ENCODE results near the gene NT5E. TPM values are rescaled to one million over a fixed set of nuclear protein-coding genes. Genes with fewer than 3 reads are reported as not detected.

The NT5E gene
- total and polyA plus RNA-seq, 2 of the 13 experiments (the other 11 are each of a cell fraction or from before 2014, with no cell fraction given) = 9.5 to 33.0 TPM

- Histone ChIP-seq H2AFZ (ENCODE audit: low read length) (no peak overlapping the region), H3K4me3 (replicated peaks in 1 of 3; ENCODE audit: insufficient read depth in 1 of 3, low read depth in 2 of 3, low read length in 3 of 3) (no peak overlapping the region), H3K4me2 (ENCODE audit: low read depth, low read length) (no peak overlapping the region), H4K20me1 (ENCODE audit: insufficient read depth, low read length) (no peaks in the 10 kb centered on the region), H3K9me3 (ENCODE audit: low read length) (no peaks in the 10 kb centered on the region), H3K4me1 (ENCODE audit: insufficient read depth, low read length) (peaks cover 11% of the 10 kb centered on the region), H3K9ac (ENCODE audit: insufficient read depth, low read depth, low read length) (no peak overlapping the region), H3K79me2 (ENCODE audit: insufficient read depth, low read length) (no peaks in the 10 kb centered on the region), H3K36me3 (replicated peaks in 1 of 2; ENCODE audit: control insufficient read depth in 1 of 2, insufficient read depth in 2 of 2, low read length in 2 of 2) (no peaks in the 10 kb centered on the region; a peak in 1 of 5 replicates), H3K27me3 (ENCODE audit: control insufficient read depth in 1 of 2, insufficient read depth in 2 of 2, low read length in 2 of 2) (no peaks in the 10 kb centered on the region), H3K27ac (ENCODE audit: extremely low read length, insufficient read depth, low read length) (no peak overlapping the region)
- ChIA-PET CTCF (ENCODE audit: low intra/inter-chr PET ratio, low total read pairs) (no interaction called here), POLR2A (no interaction called here)
- DNase-seq (ENCODE audit: low spot score) (no peak), FAIRE-seq (no peak), ATAC-seq (no peak)
- in situ Hi-C loops (cut with HindIII; ENCODE audit: extremely low pct_ligation_motif_present, low pct_unique_long_range_greater_than_20kb) (no loop called here), intact Hi-C loops (cut with micrococcal nuclease; ENCODE audit: unreplicated experiment) (no loop called here)
- WGBS (ENCODE audit: low lambda C conversion rate) = 92% methylated on average over 2 of the region's 2 CpGs
- TF ChIP-seq ELF1 (CRISPR knock-in tag; IDR thresholded peaks at IDR 0.05) = no peak
- no peak for TF ChIP-seq ZNF766 (CRISPR knock-in tag; IDR thresholded peaks at IDR 0.05; ENCODE audit: borderline replicate concordance)
- no peak for TF ChIP-seq MXD4 (CRISPR knock-in tag; IDR thresholded peaks at IDR 0.05)
- no peak for TF ChIP-seq ZNF670 (CRISPR knock-in tag; IDR thresholded peaks at IDR 0.05; ENCODE audit: borderline replicate concordance)
- no peak for TF ChIP-seq ZBTB7B (CRISPR knock-in tag; IDR thresholded peaks at IDR 0.05)
- TF ChIP-seq NFE2L1 (CRISPR knock-in tag; IDR thresholded peaks at IDR 0.05; ENCODE audit: borderline replicate concordance) = no peak
- no peak for TF ChIP-seq RELA (CRISPR knock-in tag; IDR thresholded peaks at IDR 0.05)
- TF ChIP-seq SRSF1 (optimal IDR thresholded peaks at IDR 0.05; ENCODE audit: low read depth, low read length) = no peak
- TF ChIP-seq RARA (CRISPR knock-in tag; IDR thresholded peaks at IDR 0.05) = no peak
- TF ChIP-seq NCOA5 (CRISPR knock-in tag; IDR thresholded peaks at IDR 0.05) = no peak
- TF ChIP-seq ZNF652 (CRISPR knock-in tag; IDR thresholded peaks at IDR 0.05; ENCODE audit: borderline replicate concordance, low read depth) = no peak
- BruUV-seq (replicated peaks) = no TSS peak
Measured at GRCh38 chr6:85470023-85470410, 20.1 kb downstream of the NT5E start.

GRCh38 chr6:85472744-85473143 is 22.9 kb downstream of the NT5E start:
- intact Hi-C loops (cut with micrococcal nuclease; ENCODE audit: unreplicated experiment) = no loop called here
- Histone ChIP-seq H3K27me3 (ENCODE audit: control insufficient read depth in 1 of 2, insufficient read depth in 2 of 2, low read length in 2 of 2) (no peaks in the 10 kb centered on the region), H4K20me1 (ENCODE audit: insufficient read depth, low read length) (no peaks in the 10 kb centered on the region), H3K4me1 (ENCODE audit: insufficient read depth, low read length) (no peaks in the 10 kb centered on the region), H3K79me2 (ENCODE audit: insufficient read depth, low read length) (no peaks in the 10 kb centered on the region), H3K9ac (ENCODE audit: insufficient read depth, low read depth, low read length) (no peak overlapping the region), H3K4me2 (ENCODE audit: low read depth, low read length) (no peak overlapping the region), H2AFZ (ENCODE audit: low read length) (no peak overlapping the region), H3K27ac (ENCODE audit: extremely low read length, insufficient read depth, low read length) (no peak overlapping the region), H3K9me3 (ENCODE audit: low read length) (no peaks in the 10 kb centered on the region), H3K4me3 (replicated peaks in 1 of 3; ENCODE audit: insufficient read depth in 1 of 3, low read depth in 2 of 3, low read length in 3 of 3) (no peak overlapping the region), H3K36me3 (replicated peaks in 1 of 2; ENCODE audit: control insufficient read depth in 1 of 2, insufficient read depth in 2 of 2, low read length in 2 of 2) (no peaks in the 10 kb centered on the region; a peak in 1 of 5 replicates)
- ChIA-PET CTCF (ENCODE audit: low intra/inter-chr PET ratio, low total read pairs) (no interaction called here), POLR2A (no interaction called here)
- 91% methylated on average over 1 of the region's 1 CpG for WGBS (ENCODE audit: low lambda C conversion rate)
- ATAC-seq (no peak), DNase-seq (ENCODE audit: low spot score) (no peak), FAIRE-seq (no peak)
- in situ Hi-C loops (cut with HindIII; ENCODE audit: extremely low pct_ligation_motif_present, low pct_unique_long_range_greater_than_20kb) = no loop called here
- no TSS peak for BruUV-seq (replicated peaks)
- no peak for TF ChIP-seq KDM2A (CRISPR knock-in tag; IDR thresholded peaks at IDR 0.05; ENCODE audit: borderline replicate concordance, low read depth)
- TF ChIP-seq HNRNPK (IDR thresholded peaks at IDR 0.05; ENCODE audit: low read depth, low read length, poor library complexity, severe bottlenecking) = no peak
- no peak for TF ChIP-seq SIX4 (CRISPR knock-in tag; IDR thresholded peaks at IDR 0.05)
- TF ChIP-seq ZBTB34 (CRISPR knock-in tag; IDR thresholded peaks at IDR 0.05) = no peak
- TF ChIP-seq BRCA1 (CRISPR knock-in tag; IDR thresholded peaks at IDR 0.05) = no peak
- no peak for TF ChIP-seq KLF13 (CRISPR knock-in tag; IDR thresholded peaks at IDR 0.05)
- TF ChIP-seq SOX13 (IDR thresholded peaks at IDR 0.05) = no peak
- no peak for TF ChIP-seq SOX13 (CRISPR knock-in tag; conservative IDR thresholded peaks at IDR 0.05 in 1 of 2, IDR thresholded peaks at IDR 0.05 in 1 of 2)
- TF ChIP-seq DNMT3B (CRISPR knock-in tag; conservative IDR thresholded peaks at IDR 0.05) = no peak

All from HepG2 (cell line).